BJ (cell line): ENCODE data around the gene RAB42. TPM values are rescaled to one million over a fixed set of nuclear protein-coding genes. Genes with fewer than 3 reads are reported as not detected.

Experiments
- CTCF ChIA-PET: fragments of 350-600 bp; formaldehyde crosslinking; extraction: SDS; loops from one replicate; lab custom pipeline; 2021; ENCODE audit warnings: antibody characterized with exemption, inconsistent platforms; lab: Yijun Ruan, JAX
- POLR2A ChIA-PET: fragments of 300-600 bp; sonication (Branson Sonifier 250); formaldehyde crosslinking; extraction: SDS; loops from one replicate; lab custom pipeline; 2021; ENCODE audit warnings: antibody characterized with exemption; lab: Charles Lee
- DNase-seq: peaks from one replicate; pipeline ENCODE4 v3.0.0-alpha.2; 2011; ENCODE audit warnings: low read depth
- H3K27me3 ChIP-seq: 2 replicates; pipeline ENCODE4 v1.6.0; 2011; ENCODE audit warnings: low read length; ENCODE audit not compliant: control insufficient read depth, insufficient read depth
- H3K36me3 ChIP-seq: 2 replicates; pipeline ENCODE4 v1.5.1; 2011; ENCODE audit warnings: low read length; ENCODE audit not compliant: control insufficient read depth, insufficient read depth
- H3K4me3 ChIP-seq: 2 replicates; pipeline ENCODE4 v1.5.1; 2011; ENCODE audit warnings: low read depth, mild to moderate bottlenecking, control low read depth, low read length
- CTCF ChIP-seq: IDR thresholded peaks from 2 replicates; pipeline ENCODE4 v1.5.1; 2011; ENCODE audit warnings: low read depth, mild to moderate bottlenecking, control low read depth, inconsistent platforms, low read length, moderate library complexity; ENCODE audit not compliant: insufficient read depth
- polyA minus RNA-seq: library from RNA; depleted of rRNA, polyadenylated mRNA; stranded (reverse); fragments of >200 nt; gene quantifications from 2 replicates; pipeline ENCODE4 v1.2.3, GENCODE V29; 2011; rRNA and poly(A)+ RNA removed
- polyA plus RNA-seq: library from polyadenylated mRNA; depleted of rRNA; stranded (reverse); fragments of >200 nt; gene quantifications from 2 replicates; pipeline ENCODE4 v1.2.3, GENCODE V29; 2011; rRNA removed

Gene RAB42
- polyA plus RNA-seq (2.0 and 2.8 TPM in 2 replicates), polyA minus RNA-seq (0.87 and 1.5 TPM in 2 replicates)

- DNase-seq: no peak
These were observed at the start of gene RAB42 for GRCh38 chr1:28591708-28592320. RAB42 (plus strand) TSS chr1:28592265; CDS start chr1:28592512, 247 bp downstream.

DNA sequence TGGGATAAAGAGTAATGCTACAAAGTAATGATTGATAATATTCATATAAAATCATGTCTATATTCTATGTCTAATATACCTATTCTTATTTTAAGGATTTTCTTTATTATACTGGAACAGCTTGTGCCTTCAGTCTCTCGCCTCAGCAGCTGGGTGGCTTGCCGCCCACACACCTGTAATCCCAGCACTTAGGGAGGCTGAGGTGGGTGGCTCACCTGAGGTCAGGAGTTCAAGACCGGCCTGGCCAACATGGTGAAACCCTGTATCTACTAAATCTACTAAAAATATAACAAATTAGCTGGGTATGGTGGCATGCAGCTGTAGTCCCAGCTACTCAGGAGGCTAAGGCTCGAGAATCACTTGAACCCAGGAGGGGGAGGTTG, 46.8 kb upstream of the RAB42 start:
- Histone ChIP-seq H3K4me3 (no peak overlapping the region), H3K27me3 (no peaks in the 10 kb centered on the region), H3K36me3 (no peaks in the 10 kb centered on the region)
- ChIA-PET POLR2A (no interaction called here), CTCF (interaction anchor here (1.1 kb wide), 1 partner anchor 19 kb away, joined by 3 read pairs; no protein-coding TSS in a partner anchor)
- DNase-seq: no peak
- no peak for TF ChIP-seq CTCF

More at GRCh38 chr1:28591708-28592320, at the start of gene RAB42:
- ChIA-PET CTCF (interaction anchor here (0.9 to 1.3 kb wide), 2 partner anchors 8 to 292 kb away, joined by 3 read pairs; no protein-coding TSS in a partner anchor), POLR2A (no interaction called here)
- Histone ChIP-seq H3K4me3 (peak within 1 kb of the TSS; percentile 53), H3K27me3 (no peaks in the 10 kb centered on the region), H3K36me3 (no peaks in the 10 kb centered on the region)
- TF ChIP-seq CTCF: no peak

DNA sequence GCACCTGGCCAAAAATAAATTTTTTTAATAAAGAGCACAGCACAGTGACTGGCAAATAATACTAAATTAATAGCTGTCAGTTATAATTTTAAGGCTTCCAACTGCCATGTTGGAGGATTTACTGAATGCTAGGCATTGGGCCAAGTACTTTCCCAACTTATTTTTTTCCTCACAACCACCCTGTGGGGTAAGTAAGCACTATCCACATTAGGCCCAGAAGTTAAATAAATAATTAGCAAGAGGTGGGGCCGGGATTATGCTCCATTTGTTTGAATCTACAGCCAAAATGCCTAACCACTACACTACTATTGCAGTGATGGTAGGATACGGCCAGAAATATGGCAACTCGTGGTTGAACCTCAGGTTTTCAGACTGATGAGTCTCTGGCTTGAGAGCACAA, 43.7 kb upstream of the RAB42 start:
- CTCF ChIA-PET: no interaction called here
- H3K4me3 ChIP-seq: no peak overlapping the region
- TF ChIP-seq CTCF: no peak
- no peaks in the 10 kb centered on the region for H3K27me3 ChIP-seq
- DNase-seq: no peak
- POLR2A ChIA-PET: no interaction called here
- H3K36me3 ChIP-seq: no peaks in the 10 kb centered on the region

- ChIA-PET POLR2A (no interaction called here), CTCF (interaction anchor here (0.8 to 1.2 kb wide), 2 partner anchors 10 to 302 kb away, joined by 3 read pairs; no protein-coding TSS in a partner anchor)
- no peak overlapping the region for H3K4me3 ChIP-seq
- DNase-seq: no peak
- no peaks in the 10 kb centered on the region for H3K27me3 ChIP-seq
- TF ChIP-seq CTCF: no peak
- no peaks in the 10 kb centered on the region; the same call in 1 of the 2 replicates for H3K36me3 ChIP-seq
These were observed 40.7 kb upstream of the RAB42 start for GRCh38 chr1:28551381-28551780.
